Panc1 (cell line): ENCODE results near the gene PARD6G.

Experiments used
- CTCF ChIP-seq: fragments of 450-650 bp; IDR thresholded peaks from 2 replicates; pipeline ENCODE4 v1.5.1; 2017; ENCODE audit warnings: mild to moderate bottlenecking
- POLR2AphosphoS5 ChIP-seq: IDR thresholded peaks from 2 replicates; pipeline ENCODE4 v1.6.1; 2012; ENCODE audit warnings: mild to moderate bottlenecking, low read depth, low read length, moderate library complexity

- no peak for TF ChIP-seq CTCF
- no peak for TF ChIP-seq POLR2AphosphoS5
Observed at GRCh38 chr18:80170395-80171053, 76.8 kb downstream of the PARD6G start.
